GM23338 (cell line): ENCODE data around the gene RNASE11. TPM values are rescaled to one million over a fixed set of nuclear protein-coding genes. Genes with fewer than 3 reads are reported as not detected.

ENCODE experiments used
- ATAC-seq: fragments of 200-7000 bp; cut with Tn5 transposase; 3 replicates; pipeline ENCODE4 v1.9.1; 2020
- DNase-seq: peaks from one replicate; pipeline ENCODE4 v3.0.0-alpha.2; 2015; ENCODE audit warnings: low spot score
- H2AFZ ChIP-seq: fragments of 200-600 bp; sonication (generic); 2 replicates; pipeline ENCODE4 v1.8.0; 2016; ENCODE audit warnings: antibody characterized with exemption, mild to moderate bottlenecking, moderate library complexity
- H3F3A ChIP-seq: fragments of 200-600 bp; sonication (generic); replicated peaks from 2 replicates; pipeline ENCODE4 v1.8.0; 2017; ENCODE audit warnings: antibody characterized with exemption, mixed run types, low read depth
- H3K27ac ChIP-seq: fragments of 200-600 bp; sonication (generic); 2 replicates; pipeline ENCODE4 v1.6.1; 2016; ENCODE audit warnings: low read depth
- H3K27me3 ChIP-seq: fragments of 200-600 bp; sonication (generic); 2 replicates; pipeline ENCODE4 v1.8.0; 2016; ENCODE audit warnings: mild to moderate bottlenecking, mixed run types, moderate library complexity; ENCODE audit not compliant: insufficient read depth
- H3K36me3 ChIP-seq: fragments of 200-600 bp; sonication (generic); 2 replicates; pipeline ENCODE4 v1.8.0; 2016; ENCODE audit warnings: mild to moderate bottlenecking; ENCODE audit not compliant: insufficient read depth
- H3K4me1 ChIP-seq: fragments of 200-600 bp; sonication (generic); 2 replicates; pipeline ENCODE4 v1.8.0; 2016; ENCODE audit warnings: mild to moderate bottlenecking, moderate library complexity; ENCODE audit not compliant: insufficient read depth
- H3K4me2 ChIP-seq: fragments of 200-600 bp; sonication (generic); 2 replicates; pipeline ENCODE4 v1.7.1; 2017; ENCODE audit warnings: mixed run types
- H3K4me3 ChIP-seq: fragments of 200-600 bp; sonication (generic); 2 replicates; pipeline ENCODE4 v1.6.1; 2016; ENCODE audit warnings: mixed run types
- H3K79me2 ChIP-seq: fragments of 200-600 bp; sonication (generic); replicated peaks from 2 replicates; pipeline ENCODE4 v1.8.0; 2017; ENCODE audit warnings: mild to moderate bottlenecking; ENCODE audit not compliant: insufficient read depth
- H3K9me2 ChIP-seq: fragments of 200-600 bp; sonication (generic); 2 replicates; pipeline ENCODE4 v1.8.0; 2017; ENCODE audit not compliant: insufficient read depth
- H4K20me1 ChIP-seq: fragments of 200-600 bp; sonication (generic); replicated peaks from 2 replicates; pipeline ENCODE4 v1.8.0; 2017; ENCODE audit warnings: mild to moderate bottlenecking; ENCODE audit not compliant: insufficient read depth
- H3K27ac Mint-ChIP-seq: 2 replicates; pipeline ENCODE4 v1.8.0; 2020; ENCODE audit warnings: inconsistent platforms, mild to moderate bottlenecking, moderate library complexity, mixed read lengths
- H3K27me3 Mint-ChIP-seq: 3 replicates; pipeline ENCODE4 v1.8.0; 2022; ENCODE audit warnings: low read depth, mild to moderate bottlenecking, moderate library complexity, mixed read lengths, inconsistent platforms; ENCODE audit not compliant: insufficient read depth, poor library complexity
- H3K36me3 Mint-ChIP-seq: 3 replicates; pipeline ENCODE4 v1.8.0; 2021; ENCODE audit warnings: low read depth, mild to moderate bottlenecking, inconsistent platforms, moderate library complexity, mixed read lengths
- H3K4me1 Mint-ChIP-seq: 3 replicates; pipeline ENCODE4 v1.8.0; 2020; ENCODE audit warnings: mild to moderate bottlenecking, inconsistent platforms, mixed read lengths
- H3K4me3 Mint-ChIP-seq: 3 replicates; pipeline ENCODE4 v1.8.0; 2021; ENCODE audit warnings: moderate library complexity, mild to moderate bottlenecking, inconsistent platforms, mixed read lengths
- H3K9me3 Mint-ChIP-seq: 3 replicates; pipeline ENCODE4 v1.8.0; 2020; ENCODE audit warnings: moderate library complexity, mild to moderate bottlenecking, inconsistent platforms, mixed read lengths
- EZH2 ChIP-seq: fragments of 200-600 bp; sonication (generic); IDR thresholded peaks from one replicate; pipeline ENCODE4 v1.8.0; 2017; ENCODE audit warnings: antibody characterized with exemption, mild to moderate bottlenecking, low read depth; ENCODE audit not compliant: unreplicated experiment
- EZH2phosphoT487 ChIP-seq: fragments of 200-600 bp; sonication (generic); IDR thresholded peaks from one replicate; pipeline ENCODE4 v1.8.1; 2018; ENCODE audit warnings: antibody characterized with exemption; ENCODE audit not compliant: unreplicated experiment
- NANOG ChIP-seq: IDR thresholded peaks from 2 replicates; pipeline ENCODE4 v1.6.1; 2016; ENCODE audit warnings: antibody characterized with exemption, borderline replicate concordance
- STAT1 ChIP-seq: IDR thresholded peaks from one replicate; pipeline ENCODE4 v1.6.1; 2016; ENCODE audit warnings: antibody characterized with exemption; ENCODE audit not compliant: unreplicated experiment
- ZNF114 ChIP-seq: fragments of 250-450 bp; sonication (Bioruptor Pico); IDR thresholded peaks from 2 replicates; pipeline ENCODE4 v1.5.0; 2020; ENCODE audit warnings: mild to moderate bottlenecking, moderate library complexity
- ZNF331 ChIP-seq: fragments of 250-450 bp; sonication (Bioruptor Pico); IDR thresholded peaks from 2 replicates; pipeline ENCODE4 v1.5.0; 2020; ENCODE audit warnings: low read depth, mild to moderate bottlenecking, moderate library complexity
- polyA plus RNA-seq: library from polyadenylated mRNA; unstranded; fragments of >200 nt; fragmentation: Nextera tagmentation; extraction: Ambion mirVana; gene quantifications from 2 replicates; pipeline ENCODE4 v1.2.1, GENCODE V29; 2016
- total RNA-seq: library from RNA; depleted of rRNA; stranded (reverse); fragments of >200 nt; shearing (Covaris generic); gene quantifications from 2 replicates; pipeline ENCODE4 v1.2.3, GENCODE V29; 2014
- TF ChIP-seq, protein P1 (sequence below): fragments of 250-450 bp; sonication (Bioruptor Pico); IDR thresholded peaks from 2 replicates; pipeline ENCODE4 v1.5.0; 2020; ENCODE audit warnings: mild to moderate bottlenecking, moderate library complexity
- TF ChIP-seq, protein P2 (sequence below): IDR thresholded peaks from 2 replicates; pipeline ENCODE4 v1.6.1; 2016; ENCODE audit warnings: antibody characterized with exemption

Gene RNASE11
- total and polyA plus RNA-seq, 2 experiments from 2014 or later: not detected

DNA sequence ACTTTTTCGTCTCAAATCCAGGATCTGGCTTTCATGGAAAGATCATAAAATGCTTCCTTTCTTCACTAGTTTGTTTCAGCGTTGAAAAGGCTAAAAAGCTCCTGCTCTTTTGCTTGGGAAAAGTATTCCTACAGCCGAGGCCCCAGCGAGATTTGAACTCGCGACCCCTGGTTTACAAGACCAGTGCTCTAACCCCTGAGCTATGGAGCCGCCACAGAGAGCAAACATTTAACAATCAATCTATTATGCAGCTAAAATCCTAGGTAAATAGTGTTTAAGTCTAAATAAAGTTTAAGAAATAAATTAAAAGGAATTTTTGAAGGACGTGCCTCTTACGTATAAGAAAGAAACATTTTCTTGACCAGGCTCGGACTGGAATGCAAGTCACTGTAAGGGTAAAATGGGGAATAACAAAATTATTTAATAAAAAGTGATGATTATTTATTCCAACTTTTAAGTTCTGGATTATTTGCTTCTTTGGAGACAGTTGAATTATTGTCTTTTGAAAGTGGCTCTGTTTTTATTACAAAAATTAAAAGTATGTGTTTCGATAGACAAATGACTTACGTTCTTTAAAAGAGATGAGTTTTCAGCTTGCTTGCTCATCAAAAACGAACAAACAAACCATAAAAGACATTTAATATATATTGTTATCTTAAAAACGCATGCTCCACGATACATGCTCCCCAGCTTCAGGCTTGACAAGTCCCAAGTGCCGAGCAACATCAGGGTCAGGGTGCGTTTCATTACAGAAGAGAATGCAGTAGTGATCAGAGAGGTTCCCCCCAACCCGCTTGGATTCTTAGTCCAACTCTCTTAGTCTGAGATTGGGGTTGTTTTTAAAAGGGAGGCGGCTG, 43.5 kb upstream of the RNASE11 start:
- H3K27me3 ChIP-seq: peaks cover 60% of the 10 kb centered on the region
- H3K4me3 ChIP-seq: peak overlapping the region; percentile 74
- TF ChIP-seq, protein P1, sequence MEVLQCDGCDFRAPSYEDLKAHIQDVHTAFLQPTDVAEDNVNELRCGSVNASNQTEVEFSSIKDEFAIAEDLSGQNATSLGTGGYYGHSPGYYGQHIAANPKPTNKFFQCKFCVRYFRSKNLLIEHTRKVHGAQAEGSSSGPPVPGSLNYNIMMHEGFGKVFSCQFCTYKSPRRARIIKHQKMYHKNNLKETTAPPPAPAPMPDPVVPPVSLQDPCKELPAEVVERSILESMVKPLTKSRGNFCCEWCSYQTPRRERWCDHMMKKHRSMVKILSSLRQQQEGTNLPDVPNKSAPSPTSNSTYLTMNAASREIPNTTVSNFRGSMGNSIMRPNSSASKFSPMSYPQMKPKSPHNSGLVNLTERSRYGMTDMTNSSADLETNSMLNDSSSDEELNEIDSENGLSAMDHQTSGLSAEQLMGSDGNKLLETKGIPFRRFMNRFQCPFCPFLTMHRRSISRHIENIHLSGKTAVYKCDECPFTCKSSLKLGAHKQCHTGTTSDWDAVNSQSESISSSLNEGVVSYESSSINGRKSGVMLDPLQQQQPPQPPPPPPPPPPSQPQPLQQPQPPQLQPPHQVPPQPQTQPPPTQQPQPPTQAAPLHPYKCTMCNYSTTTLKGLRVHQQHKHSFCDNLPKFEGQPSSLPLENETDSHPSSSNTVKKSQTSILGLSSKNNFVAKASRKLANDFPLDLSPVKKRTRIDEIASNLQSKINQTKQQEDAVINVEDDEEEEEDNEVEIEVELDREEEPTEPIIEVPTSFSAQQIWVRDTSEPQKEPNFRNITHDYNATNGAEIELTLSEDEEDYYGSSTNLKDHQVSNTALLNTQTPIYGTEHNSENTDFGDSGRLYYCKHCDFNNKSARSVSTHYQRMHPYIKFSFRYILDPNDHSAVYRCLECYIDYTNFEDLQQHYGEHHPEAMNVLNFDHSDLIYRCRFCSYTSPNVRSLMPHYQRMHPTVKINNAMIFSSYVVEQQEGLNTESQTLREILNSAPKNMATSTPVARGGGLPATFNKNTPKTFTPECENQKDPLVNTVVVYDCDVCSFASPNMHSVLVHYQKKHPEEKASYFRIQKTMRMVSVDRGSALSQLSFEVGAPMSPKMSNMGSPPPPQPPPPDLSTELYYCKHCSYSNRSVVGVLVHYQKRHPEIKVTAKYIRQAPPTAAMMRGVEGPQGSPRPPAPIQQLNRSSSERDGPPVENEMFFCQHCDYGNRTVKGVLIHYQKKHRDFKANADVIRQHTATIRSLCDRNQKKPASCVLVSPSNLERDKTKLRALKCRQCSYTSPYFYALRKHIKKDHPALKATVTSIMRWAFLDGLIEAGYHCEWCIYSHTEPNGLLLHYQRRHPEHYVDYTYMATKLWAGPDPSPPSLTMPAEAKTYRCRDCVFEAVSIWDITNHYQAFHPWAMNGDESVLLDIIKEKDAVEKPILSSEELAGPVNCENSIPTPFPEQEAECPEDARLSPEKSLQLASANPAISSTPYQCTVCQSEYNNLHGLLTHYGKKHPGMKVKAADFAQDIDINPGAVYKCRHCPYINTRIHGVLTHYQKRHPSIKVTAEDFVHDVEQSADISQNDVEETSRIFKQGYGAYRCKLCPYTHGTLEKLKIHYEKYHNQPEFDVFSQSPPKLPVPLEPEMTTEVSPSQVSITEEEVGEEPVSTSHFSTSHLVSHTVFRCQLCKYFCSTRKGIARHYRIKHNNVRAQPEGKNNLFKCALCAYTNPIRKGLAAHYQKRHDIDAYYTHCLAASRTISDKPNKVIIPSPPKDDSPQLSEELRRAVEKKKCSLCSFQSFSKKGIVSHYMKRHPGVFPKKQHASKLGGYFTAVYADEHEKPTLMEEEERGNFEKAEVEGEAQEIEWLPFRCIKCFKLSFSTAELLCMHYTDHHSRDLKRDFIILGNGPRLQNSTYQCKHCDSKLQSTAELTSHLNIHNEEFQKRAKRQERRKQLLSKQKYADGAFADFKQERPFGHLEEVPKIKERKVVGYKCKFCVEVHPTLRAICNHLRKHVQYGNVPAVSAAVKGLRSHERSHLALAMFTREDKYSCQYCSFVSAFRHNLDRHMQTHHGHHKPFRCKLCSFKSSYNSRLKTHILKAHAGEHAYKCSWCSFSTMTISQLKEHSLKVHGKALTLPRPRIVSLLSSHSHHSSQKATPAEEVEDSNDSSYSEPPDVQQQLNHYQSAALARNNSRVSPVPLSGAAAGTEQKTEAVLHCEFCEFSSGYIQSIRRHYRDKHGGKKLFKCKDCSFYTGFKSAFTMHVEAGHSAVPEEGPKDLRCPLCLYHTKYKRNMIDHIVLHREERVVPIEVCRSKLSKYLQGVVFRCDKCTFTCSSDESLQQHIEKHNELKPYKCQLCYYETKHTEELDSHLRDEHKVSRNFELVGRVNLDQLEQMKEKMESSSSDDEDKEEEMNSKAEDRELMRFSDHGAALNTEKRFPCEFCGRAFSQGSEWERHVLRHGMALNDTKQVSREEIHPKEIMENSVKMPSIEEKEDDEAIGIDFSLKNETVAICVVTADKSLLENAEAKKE (CRISPR knock-in tag): no peak
- TF ChIP-seq ZNF114 (CRISPR knock-in tag): no peak
- Mint-ChIP-seq H3K4me1 (peaks cover 22% of the 10 kb centered on the region), H3K27ac (peak overlapping the region; percentile 82; the same call in 1 of the 2 replicates), H3K4me3 (peak overlapping the region; percentile 94), H3K36me3 (peaks cover 6% of the 10 kb centered on the region; the same call in 2 of the 3 replicates), H3K27me3 (peaks cover 53% of the 10 kb centered on the region), H3K9me3 (peaks cover 16% of the 10 kb centered on the region)
- peaks cover 12% of the 10 kb centered on the region for H3F3A ChIP-seq
- H3K27ac ChIP-seq: no peak overlapping the region
- ATAC-seq (peak; percentile 20), DNase-seq (peak; percentile 73)
- no peaks in the 10 kb centered on the region for H4K20me1 ChIP-seq
- peak overlapping the region; percentile 83 for H3K4me2 ChIP-seq
- H2AFZ ChIP-seq: peak overlapping the region; percentile 83
- no peaks in the 10 kb centered on the region for H3K36me3 ChIP-seq
- H3K4me1 ChIP-seq: peaks cover 13% of the 10 kb centered on the region
- no peaks in the 10 kb centered on the region for H3K79me2 ChIP-seq
- no peaks in the 10 kb centered on the region for H3K9me2 ChIP-seq

DNA sequence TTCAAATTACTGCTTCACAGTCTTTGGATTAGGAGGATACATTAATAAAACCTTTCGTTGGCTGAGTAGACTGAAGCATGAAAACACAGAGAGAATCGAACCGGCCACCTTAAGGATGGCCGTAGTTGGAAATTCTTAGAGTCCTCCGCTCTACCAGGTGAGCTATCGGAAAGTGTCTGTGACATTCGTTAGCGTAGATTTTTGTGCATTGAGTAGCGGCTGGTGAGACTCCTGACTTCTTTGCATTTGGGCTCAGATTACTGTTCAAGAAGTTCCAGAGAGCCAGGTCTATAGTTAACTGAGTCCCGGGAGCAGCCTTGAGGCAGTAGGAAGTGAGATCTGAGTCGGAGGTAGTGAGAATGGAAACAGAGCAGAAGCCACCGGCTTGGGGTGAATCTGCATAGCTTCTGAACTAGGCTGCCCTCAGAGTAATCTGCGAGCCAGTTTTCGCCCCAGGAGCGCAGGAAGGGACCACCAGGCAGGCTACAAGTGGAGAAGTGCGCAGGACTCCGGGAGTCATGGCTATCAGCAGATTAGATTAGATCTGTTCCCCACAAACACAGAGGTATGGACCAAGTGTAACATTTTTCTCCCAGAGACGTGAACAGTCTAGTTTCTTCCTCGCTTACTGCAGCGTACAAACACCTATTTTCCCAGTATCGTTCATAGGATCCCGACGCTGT, 42.7 kb upstream of the RNASE11 start:
- H3K4me3 ChIP-seq: peak overlapping the region; percentile 74
- H3K4me2 ChIP-seq: peak overlapping the region; percentile 83
- H4K20me1 ChIP-seq: no peaks in the 10 kb centered on the region
- Mint-ChIP-seq H3K27me3 (peaks cover 60% of the 10 kb centered on the region), H3K4me1 (peaks cover 22% of the 10 kb centered on the region), H3K36me3 (peaks cover 6% of the 10 kb centered on the region; the same call in 2 of the 3 replicates), H3K27ac (peak overlapping the region; percentile 82), H3K9me3 (peaks cover 16% of the 10 kb centered on the region), H3K4me3 (peak overlapping the region; percentile 94)
- no peak overlapping the region for H3K27ac ChIP-seq
- peaks cover 13% of the 10 kb centered on the region for H3K4me1 ChIP-seq
- DNase-seq (peak; percentile 85), ATAC-seq (peak; percentile 6)
- H3K27me3 ChIP-seq: peaks cover 66% of the 10 kb centered on the region
- H3K79me2 ChIP-seq: no peaks in the 10 kb centered on the region
- peaks cover 14% of the 10 kb centered on the region for H3F3A ChIP-seq
- H3K36me3 ChIP-seq: no peaks in the 10 kb centered on the region
- no peaks in the 10 kb centered on the region for H3K9me2 ChIP-seq
- peak overlapping the region; percentile 38 for H2AFZ ChIP-seq
- TF ChIP-seq STAT1 (no peak), EZH2 (no peak), ZNF114 (CRISPR knock-in tag) (no peak), EZH2phosphoT487 (no peak), NANOG (no peak), ZNF331 (CRISPR knock-in tag) (no peak)
- TF ChIP-seq, protein P2, sequence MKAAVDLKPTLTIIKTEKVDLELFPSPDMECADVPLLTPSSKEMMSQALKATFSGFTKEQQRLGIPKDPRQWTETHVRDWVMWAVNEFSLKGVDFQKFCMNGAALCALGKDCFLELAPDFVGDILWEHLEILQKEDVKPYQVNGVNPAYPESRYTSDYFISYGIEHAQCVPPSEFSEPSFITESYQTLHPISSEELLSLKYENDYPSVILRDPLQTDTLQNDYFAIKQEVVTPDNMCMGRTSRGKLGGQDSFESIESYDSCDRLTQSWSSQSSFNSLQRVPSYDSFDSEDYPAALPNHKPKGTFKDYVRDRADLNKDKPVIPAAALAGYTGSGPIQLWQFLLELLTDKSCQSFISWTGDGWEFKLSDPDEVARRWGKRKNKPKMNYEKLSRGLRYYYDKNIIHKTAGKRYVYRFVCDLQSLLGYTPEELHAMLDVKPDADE: no peak
